ENCODE data around the gene C1orf56. TPM values are rescaled to one million over a fixed set of nuclear protein-coding genes. Genes with fewer than 3 reads are reported as not detected.
"Not testable (repeated sequence)": the region's sequence is repeated elsewhere in the genome, so short reads cannot be mapped to it uniquely, and the experiment has no call there.

C1orf56 gene
- total RNA-seq, 3 donors from 2014 or later (not counting 1 experiment from before 2014, with no cell fraction given), result 1.6 to 3.3 (median 1.9) TPM

GRCh38 chr1:151085953-151086559, 38.5 kb downstream of the C1orf56 start:
- Mint-ChIP-seq H3K36me3 (no peaks in the 10 kb centered on the region), H3K9me3 (no peaks in the 10 kb centered on the region), H3K4me3 (no peak overlapping the region), H3K27me3 (ENCODE audit: low read depth in 2 of 2) (no peaks in the 10 kb centered on the region), H3K4me1 (no peaks in the 10 kb centered on the region), H3K27ac (no peak overlapping the region)
- intact Hi-C loops (cut with micrococcal nuclease), result no loop called here
- no peaks in the 10 kb centered on the region for H3K9me3 ChIP-seq (ENCODE audit: control insufficient read depth, insufficient read depth, low read length)
- TF ChIP-seq CTCF (IDR thresholded peaks at IDR 0.05), result no peak
- H3K36me3 ChIP-seq (ENCODE audit: control insufficient read depth, insufficient read depth, low read length), result no peaks in the 10 kb centered on the region
- 79% methylated on average over 3 of the region's 4 CpGs for WGBS (ENCODE audit: insufficient coverage)
- ATAC-seq (no peak), DNase-seq (no peak)
- no peaks in the 10 kb centered on the region for H3K4me1 ChIP-seq (ENCODE audit: control insufficient read depth, insufficient read depth, low read length)
- no peak overlapping the region for H3K27ac ChIP-seq (ENCODE audit: low read length)
- H3K27me3 ChIP-seq (ENCODE audit: control insufficient read depth, insufficient read depth, low read length), result no peaks in the 10 kb centered on the region
- no peak overlapping the region for H3K4me3 ChIP-seq (ENCODE audit: low read length)

GRCh38 chr1:151097426-151097825, 49.9 kb downstream of the C1orf56 start:
- not testable (repeated sequence) for ATAC-seq; H3K36me3 ChIP-seq (ENCODE audit: control insufficient read depth, insufficient read depth, low read length); H3K9me3 Mint-ChIP-seq; H3K4me3 ChIP-seq (ENCODE audit: low read length); H3K27me3 ChIP-seq (ENCODE audit: control insufficient read depth, insufficient read depth, low read length); H3K36me3 Mint-ChIP-seq; H3K27me3 Mint-ChIP-seq (ENCODE audit: low read depth in 2 of 2); DNase-seq; H3K4me1 ChIP-seq (ENCODE audit: control insufficient read depth, insufficient read depth, low read length); H3K4me3 Mint-ChIP-seq; H3K27ac ChIP-seq (ENCODE audit: low read length); H3K9me3 ChIP-seq (ENCODE audit: control insufficient read depth, insufficient read depth, low read length); H3K4me1 Mint-ChIP-seq; H3K27ac Mint-ChIP-seq
- intact Hi-C loops (cut with micrococcal nuclease), result loop anchor here (10.0 kb wide), 1 partner anchor 247 kb away; the partner anchor contains the start of gene RFX5
- 93% methylated on average over 6 of the region's 6 CpGs for WGBS (ENCODE audit: insufficient coverage)

GRCh38 chr1:151098126-151098525, 50.6 kb downstream of the C1orf56 start:
- H3K27me3 ChIP-seq (ENCODE audit: control insufficient read depth, insufficient read depth, low read length), result no peaks in the 10 kb centered on the region
- H3K36me3 ChIP-seq (ENCODE audit: control insufficient read depth, insufficient read depth, low read length), result no peaks in the 10 kb centered on the region
- H3K9me3 ChIP-seq (ENCODE audit: control insufficient read depth, insufficient read depth, low read length), result no peaks in the 10 kb centered on the region
- H3K4me1 ChIP-seq (ENCODE audit: control insufficient read depth, insufficient read depth, low read length), result no peaks in the 10 kb centered on the region
- intact Hi-C loops (cut with micrococcal nuclease), result loop anchor here (10.0 kb wide), 1 partner anchor 247 kb away; the partner anchor contains the start of gene RFX5
- H3K27me3 Mint-ChIP-seq (ENCODE audit: low read depth in 2 of 2), result no peaks in the 10 kb centered on the region
- DNase-seq, result no peak
- TF ChIP-seq CTCF (IDR thresholded peaks at IDR 0.05), result no peak
- no peak overlapping the region for H3K4me3 Mint-ChIP-seq
- H3K27ac ChIP-seq (ENCODE audit: low read length), result no peak overlapping the region
- no peak for ATAC-seq
- no peak overlapping the region for H3K27ac Mint-ChIP-seq
- no peaks in the 10 kb centered on the region for H3K9me3 Mint-ChIP-seq
- H3K4me1 Mint-ChIP-seq, result no peaks in the 10 kb centered on the region
- H3K36me3 Mint-ChIP-seq, result no peaks in the 10 kb centered on the region
- no peak overlapping the region for H3K4me3 ChIP-seq (ENCODE audit: low read length)
- WGBS (ENCODE audit: insufficient coverage), result 100% methylated on average over 1 of the region's 1 CpG

Other genes starting within 250 kb of the C1orf56 start
- gene CTSK, start 239.5 kb upstream of the C1orf56 start, total RNA-seq, result 10 to 100 TPM in 1 of 3 donors, 1 to 10 TPM in 2; 9.1 to 11.0 (median 9.1) TPM
- gene ARNT, start 171.2 kb upstream of the C1orf56 start, total RNA-seq, result 10 to 100 TPM; 34.0 to 41.4 (median 38.2) TPM
- gene CTXND2, start 160.6 kb upstream of the C1orf56 start, total RNA-seq, result not detected
- 10 to 100 TPM; 64.6 to 74.3 (median 70.5) TPM for gene SETDB1, start 121.4 kb upstream of the C1orf56 start, total RNA-seq
- 100 to 1,000 TPM; 122 to 129 (median 127) TPM for gene CERS2, start 72.9 kb upstream of the C1orf56 start, total RNA-seq
- gene ANXA9, start 65.5 kb upstream of the C1orf56 start, total RNA-seq, result under 1 TPM in 1 of 3 donors, not detected in 2; 0.25 TPM
- gene MINDY1, start 40.8 kb upstream of the C1orf56 start, total RNA-seq, result 10 to 100 TPM; 14.0 to 15.6 (median 15.2) TPM
- 10 to 100 TPM; 11.4 to 14.1 (median 13.5) TPM for gene PRUNE1, start 39.3 kb upstream of the C1orf56 start, total RNA-seq
- gene BNIPL, start 11.2 kb upstream of the C1orf56 start, total RNA-seq, result under 1 TPM; 0.28 to 0.39 (median 0.33) TPM
- gene CDC42SE1, start 11.9 kb downstream of the C1orf56 start, total RNA-seq, result 100 to 1,000 TPM; 555 to 792 (median 752) TPM
- 10 to 100 TPM; 11.2 to 18.6 (median 17.6) TPM for gene MLLT11, start 12.6 kb downstream of the C1orf56 start, total RNA-seq
- 10 to 100 TPM; 27.4 to 34.0 (median 30.6) TPM for gene GABPB2, start 23.0 kb downstream of the C1orf56 start, total RNA-seq
- 1 to 10 TPM; 2.5 to 5.8 (median 3.0) TPM for gene SEMA6C, start 98.9 kb downstream of the C1orf56 start, total RNA-seq
- gene TNFAIP8L2, start 108.9 kb downstream of the C1orf56 start, total RNA-seq, result 10 to 100 TPM in 1 of 3 donors, 1 to 10 TPM in 2; 4.8 to 14.5 (median 5.7) TPM
- 1 to 10 TPM; 1.0 to 1.7 (median 1.2) TPM for gene LYSMD1, start 118.2 kb downstream of the C1orf56 start, total RNA-seq
- gene SCNM1, start 118.4 kb downstream of the C1orf56 start, total RNA-seq, result 10 to 100 TPM; 52.3 to 54.2 (median 52.9) TPM
- gene TMOD4, start 128.2 kb downstream of the C1orf56 start, total RNA-seq, result 1 to 10 TPM in 2 of 3 donors, not detected in 1; 2.6 to 3.8 TPM
- gene VPS72, start 142.4 kb downstream of the C1orf56 start, total RNA-seq, result 10 to 100 TPM; 26.2 to 45.1 (median 44.8) TPM
- 10 to 100 TPM; 42.0 to 65.2 (median 44.6) TPM for gene PIP5K1A, start 150.8 kb downstream of the C1orf56 start, total RNA-seq
- 100 to 1,000 TPM in 1 of 3 donors, 10 to 100 TPM in 2; 94.2 to 101 (median 99.3) TPM for gene PSMD4, start 207.0 kb downstream of the C1orf56 start, total RNA-seq
- 10 to 100 TPM; 48.1 to 52.2 (median 48.6) TPM for gene ZNF687, start 234.5 kb downstream of the C1orf56 start, total RNA-seq